HL-60 (cell line): Measurements from ENCODE around the gene UBE2E2.

Experiments used
- DNase-seq, 2 experiments: peaks; one replicate each; pipeline ENCODE4 v3.0.0-alpha.2; 2010 to 2020; ENCODE audit warnings: low read depth in 1 of 2, low spot score in 1 of 2
- H3K27ac ChIP-seq: fragments of 250-450 bp; sonication (Bioruptor Pico); replicated peaks from 2 replicates; pipeline ENCODE4 v1.5.1; 2020; ENCODE audit warnings: mild to moderate bottlenecking, moderate library complexity
- H3K27me3 ChIP-seq: fragments of 250-450 bp; sonication (Bioruptor Pico); 2 replicates; pipeline ENCODE4 v1.5.1; 2021; ENCODE audit warnings: mild to moderate bottlenecking, moderate library complexity; ENCODE audit not compliant: insufficient read depth, poor library complexity, severe bottlenecking
- H3K4me3 ChIP-seq: replicated peaks from 2 replicates; pipeline ENCODE4 v1.5.1; 2011; ENCODE audit warnings: mild to moderate bottlenecking, control low read depth, low read length; ENCODE audit not compliant: insufficient read depth
- CTCF ChIP-seq: IDR thresholded peaks from one replicate; pipeline ENCODE4 v1.5.1; 2011; ENCODE audit warnings: low read length, control low read depth, inconsistent platforms; ENCODE audit not compliant: insufficient read depth
- GABPA ChIP-seq: IDR thresholded peaks from 2 replicates; pipeline ENCODE4 v1.6.1; 2012; ENCODE audit warnings: low read depth
- POLR2AphosphoS5 ChIP-seq: IDR thresholded peaks from 2 replicates; pipeline ENCODE4 v1.6.1; 2012; ENCODE audit warnings: low read depth
- REST ChIP-seq: IDR thresholded peaks from 2 replicates; pipeline ENCODE4 v1.6.1; 2012; ENCODE audit warnings: low read depth; ENCODE audit not compliant: insufficient replicate concordance
- SPI1 ChIP-seq: IDR thresholded peaks from 2 replicates; pipeline ENCODE4 v1.6.1; 2012; ENCODE audit warnings: low read depth, mild to moderate bottlenecking, borderline replicate concordance

UBE2E2 gene

GRCh38 chr3:23301819-23302218 lies 98.7 kb downstream of the UBE2E2 start:
- Histone ChIP-seq H3K4me3 (no peak overlapping the region), H3K27me3 (no peaks in the 10 kb centered on the region), H3K27ac (no peak overlapping the region)
- TF ChIP-seq GABPA (no peak), POLR2AphosphoS5 (no peak), SPI1 (no peak), CTCF (no peak), REST (no peak)
- no peak for DNase-seq

GRCh38 chr3:23302271-23302670 lies 99.1 kb downstream of the UBE2E2 start:
- TF ChIP-seq GABPA (no peak), CTCF (no peak), SPI1 (no peak), POLR2AphosphoS5 (no peak), REST (no peak)

GRCh38 chr3:23303601-23304217 lies 100.6 kb downstream of the UBE2E2 start:
- TF ChIP-seq REST (no peak), POLR2AphosphoS5 (no peak), SPI1 (no peak), GABPA (no peak), CTCF (no peak)
- no peak for DNase-seq
- Histone ChIP-seq H3K4me3 (no peak overlapping the region), H3K27ac (no peak overlapping the region), H3K27me3 (no peaks in the 10 kb centered on the region)

More at GRCh38 chr3:23302271-23302670, 99.1 kb downstream of the UBE2E2 start:
- no peaks in the 10 kb centered on the region for H3K27me3 ChIP-seq
- DNase-seq: no peak
- H3K27ac ChIP-seq: no peak overlapping the region
- H3K4me3 ChIP-seq: no peak overlapping the region
